Upper lobe of right lung (tissue), 1 donor: ENCODE measurements around the gene ACSF2. TPM values are rescaled to one million over a fixed set of nuclear protein-coding genes. Genes with fewer than 3 reads are reported as not detected.

ENCODE experiments used
- ATAC-seq: fragments of 200-7000 bp; cut with Tn5 transposase; one replicate; pipeline ENCODE4 v1.9.1; 2020; ENCODE audit warnings: mild to moderate bottlenecking, moderate library complexity
- DNase-seq: peaks from one replicate; pipeline ENCODE4 v3.0.0-alpha.2; 2020
- H3K27ac ChIP-seq: fragments of 200-600 bp; one replicate; pipeline ENCODE4 v1.8.0; 2022
- H3K27me3 ChIP-seq: fragments of 200-600 bp; one replicate; pipeline ENCODE4 v1.8.0; 2022; ENCODE audit warnings: mild to moderate bottlenecking
- H3K36me3 ChIP-seq: fragments of 200-600 bp; one replicate; pipeline ENCODE4 v1.8.0; 2022
- H3K4me1 ChIP-seq: fragments of 200-600 bp; one replicate; pipeline ENCODE4 v1.8.0; 2022
- H3K4me3 ChIP-seq: fragments of 200-600 bp; one replicate; pipeline ENCODE4 v1.8.0; 2022; ENCODE audit warnings: mild to moderate bottlenecking
- H3K9me3 ChIP-seq: fragments of 200-600 bp; one replicate; pipeline ENCODE4 v1.8.0; 2022
- intact Hi-C: fragments of 100-400 bp; cut with DNase I; formaldehyde crosslinking; loops from one replicate; pipeline ENCODE4 v1.11.0; 2022
- total RNA-seq: library from RNA; stranded (reverse); fragmentation: NEBNext Ultra II Directional; extraction: Animal tissue kit (Norgen Biotek cat#: 25700); gene quantifications from one replicate; pipeline ENCODE4 v1.2.1, GENCODE V29; 2021
- TF ChIP-seq, protein P1 (sequence below): fragments of 200-600 bp; IDR thresholded peaks from one replicate; pipeline ENCODE4 v1.8.0; 2022; ENCODE audit warnings: antibody characterized with exemption
- donor health status: DM: no; HTN: yes; CAD: no; lungs with severe emphysema.

ACSF2 gene
- total RNA-seq, 1 donor from 2014 or later: 73.9 TPM

DNA sequence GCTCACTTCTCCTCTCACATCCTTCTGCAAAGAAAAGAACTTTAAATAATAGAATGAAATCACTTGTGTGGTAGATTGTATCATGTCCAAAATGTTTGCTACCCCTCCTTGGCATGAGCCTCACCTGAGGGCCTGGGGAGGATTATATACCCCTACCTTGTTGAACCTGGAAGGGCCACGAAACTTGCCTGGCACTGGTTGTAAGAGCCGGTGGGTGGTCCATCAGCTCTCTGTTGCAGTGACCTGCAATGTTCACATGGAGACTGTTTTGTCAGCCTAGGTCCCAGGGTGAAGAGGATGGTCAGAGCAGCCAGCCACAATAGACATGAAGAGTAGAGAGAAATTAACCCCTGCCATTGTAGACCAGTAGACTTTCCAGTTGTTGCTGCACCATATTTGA is 62.9 kb downstream of the ACSF2 start:
- no peak overlapping the region for H3K4me3 ChIP-seq
- no peaks in the 10 kb centered on the region for H3K4me1 ChIP-seq
- no peak for ATAC-seq
- H3K36me3 ChIP-seq: peaks cover 19% of the 10 kb centered on the region
- no peak for DNase-seq
- no peaks in the 10 kb centered on the region for H3K9me3 ChIP-seq
- TF ChIP-seq, protein P1, sequence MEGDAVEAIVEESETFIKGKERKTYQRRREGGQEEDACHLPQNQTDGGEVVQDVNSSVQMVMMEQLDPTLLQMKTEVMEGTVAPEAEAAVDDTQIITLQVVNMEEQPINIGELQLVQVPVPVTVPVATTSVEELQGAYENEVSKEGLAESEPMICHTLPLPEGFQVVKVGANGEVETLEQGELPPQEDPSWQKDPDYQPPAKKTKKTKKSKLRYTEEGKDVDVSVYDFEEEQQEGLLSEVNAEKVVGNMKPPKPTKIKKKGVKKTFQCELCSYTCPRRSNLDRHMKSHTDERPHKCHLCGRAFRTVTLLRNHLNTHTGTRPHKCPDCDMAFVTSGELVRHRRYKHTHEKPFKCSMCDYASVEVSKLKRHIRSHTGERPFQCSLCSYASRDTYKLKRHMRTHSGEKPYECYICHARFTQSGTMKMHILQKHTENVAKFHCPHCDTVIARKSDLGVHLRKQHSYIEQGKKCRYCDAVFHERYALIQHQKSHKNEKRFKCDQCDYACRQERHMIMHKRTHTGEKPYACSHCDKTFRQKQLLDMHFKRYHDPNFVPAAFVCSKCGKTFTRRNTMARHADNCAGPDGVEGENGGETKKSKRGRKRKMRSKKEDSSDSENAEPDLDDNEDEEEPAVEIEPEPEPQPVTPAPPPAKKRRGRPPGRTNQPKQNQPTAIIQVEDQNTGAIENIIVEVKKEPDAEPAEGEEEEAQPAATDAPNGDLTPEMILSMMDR: no peak
- H3K27ac ChIP-seq: no peak overlapping the region
- no peaks in the 10 kb centered on the region for H3K27me3 ChIP-seq
- intact Hi-C loops: no loop called here

DNA sequence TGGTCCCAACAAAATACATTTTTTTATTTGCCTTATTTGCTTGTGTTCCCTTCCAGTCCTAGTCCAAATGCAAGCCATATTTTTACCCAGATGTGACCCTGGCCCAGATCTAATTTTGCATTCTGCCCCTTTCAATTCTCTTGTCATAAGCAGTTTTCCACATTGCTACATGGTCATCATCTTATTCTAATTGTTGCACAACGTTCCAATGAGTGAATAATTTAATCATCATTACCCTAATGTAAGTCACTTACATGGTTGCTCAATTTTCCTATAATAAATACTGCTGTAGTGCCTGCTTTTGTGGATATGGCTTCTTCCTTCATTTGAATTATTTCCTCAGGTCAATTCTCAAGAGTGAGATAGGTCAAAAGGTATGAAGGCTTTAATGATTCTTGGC is 65.5 kb downstream of the ACSF2 start:
- TF ChIP-seq, protein P1: no peak
- Histone ChIP-seq H3K27ac (no peak overlapping the region), H3K4me3 (no peak overlapping the region), H3K36me3 (no peaks in the 10 kb centered on the region), H3K4me1 (no peaks in the 10 kb centered on the region), H3K9me3 (no peaks in the 10 kb centered on the region), H3K27me3 (no peaks in the 10 kb centered on the region)
- intact Hi-C loops: no loop called here
- ATAC-seq (no peak), DNase-seq (no peak)

DNA sequence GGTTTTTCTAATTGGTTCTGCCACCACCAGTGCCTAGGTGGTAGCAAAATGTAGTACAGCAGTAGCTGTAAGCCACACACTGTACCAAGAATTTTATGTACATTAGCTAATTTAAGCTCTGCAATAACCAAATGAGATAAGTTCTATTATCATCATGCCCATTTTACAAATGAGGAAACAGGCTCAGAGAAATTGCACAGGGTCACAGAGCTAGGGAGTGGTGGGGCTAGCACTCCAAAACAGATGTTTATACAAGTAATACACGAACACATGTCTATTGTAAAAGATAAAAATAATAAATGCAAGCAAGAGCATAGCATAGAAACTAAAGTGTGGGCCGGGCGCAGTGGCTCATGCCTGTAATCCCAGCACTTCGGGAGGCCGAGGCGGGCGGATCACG is 66.2 kb downstream of the ACSF2 start:
- Histone ChIP-seq H3K27me3 (no peaks in the 10 kb centered on the region), H3K36me3 (no peaks in the 10 kb centered on the region), H3K9me3 (no peaks in the 10 kb centered on the region), H3K4me3 (no peak overlapping the region), H3K27ac (no peak overlapping the region), H3K4me1 (no peaks in the 10 kb centered on the region)
- intact Hi-C loops: no loop called here
- DNase-seq (no peak), ATAC-seq (no peak)
- TF ChIP-seq, protein P1: no peak

DNA sequence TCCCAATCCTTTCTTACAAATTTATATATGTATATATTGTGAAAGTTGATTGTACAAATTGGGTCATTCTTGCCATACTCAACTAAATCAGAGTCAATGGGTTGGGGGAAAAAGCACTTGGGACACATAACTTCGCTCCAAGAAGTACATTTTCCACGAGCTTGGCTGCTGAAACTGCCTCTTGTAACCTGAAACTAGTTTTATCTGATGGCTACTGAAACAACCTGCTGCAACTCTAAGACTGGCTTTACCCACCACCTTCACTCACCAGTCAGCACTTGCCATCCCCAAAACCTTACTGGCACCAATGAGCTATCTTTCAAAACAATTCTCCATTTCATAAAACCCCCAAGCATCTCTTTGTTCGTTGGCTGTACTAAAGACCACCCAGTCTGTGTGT is 67.7 kb downstream of the ACSF2 start:
- ATAC-seq (no peak), DNase-seq (no peak)
- H3K27ac ChIP-seq: no peak overlapping the region
- no peak overlapping the region for H3K4me3 ChIP-seq
- H3K27me3 ChIP-seq: no peaks in the 10 kb centered on the region
- no peaks in the 10 kb centered on the region for H3K4me1 ChIP-seq
- no peaks in the 10 kb centered on the region for H3K36me3 ChIP-seq
- intact Hi-C loops: no loop called here
- TF ChIP-seq, protein P1: no peak
- no peaks in the 10 kb centered on the region for H3K9me3 ChIP-seq

DNA sequence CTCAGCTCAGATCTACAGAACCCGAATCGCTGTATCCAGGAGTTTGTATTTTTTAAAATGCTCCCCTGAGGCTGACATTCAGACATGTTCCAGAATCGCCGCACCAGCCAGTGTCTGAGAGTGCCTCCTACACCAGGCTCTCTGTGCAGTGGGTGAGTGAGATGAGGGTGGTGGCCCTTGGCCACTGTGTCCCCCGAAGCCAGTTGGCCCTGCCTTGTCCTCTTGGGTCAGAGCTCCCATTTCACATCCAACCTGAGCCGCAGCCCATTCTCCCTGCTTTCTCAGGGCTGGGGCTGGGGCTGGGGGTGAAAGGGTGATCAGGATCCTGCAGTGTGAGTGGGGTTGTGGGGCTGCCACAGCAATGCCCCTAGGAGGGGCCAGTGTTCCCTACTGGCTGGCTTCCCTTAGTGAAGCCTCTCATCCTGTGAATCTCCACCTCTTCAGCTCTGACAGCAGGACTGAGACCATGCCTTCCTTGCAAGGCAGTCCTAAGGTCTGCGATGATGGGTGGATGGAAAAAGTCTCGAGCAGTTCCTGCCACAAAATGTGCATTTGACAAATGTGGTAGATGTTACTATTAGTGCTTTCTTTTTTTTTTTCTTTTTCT is 69.3 kb downstream of the ACSF2 start:
- no peak for ATAC-seq
- TF ChIP-seq, protein P1: no peak
- DNase-seq: no peak

DNA sequence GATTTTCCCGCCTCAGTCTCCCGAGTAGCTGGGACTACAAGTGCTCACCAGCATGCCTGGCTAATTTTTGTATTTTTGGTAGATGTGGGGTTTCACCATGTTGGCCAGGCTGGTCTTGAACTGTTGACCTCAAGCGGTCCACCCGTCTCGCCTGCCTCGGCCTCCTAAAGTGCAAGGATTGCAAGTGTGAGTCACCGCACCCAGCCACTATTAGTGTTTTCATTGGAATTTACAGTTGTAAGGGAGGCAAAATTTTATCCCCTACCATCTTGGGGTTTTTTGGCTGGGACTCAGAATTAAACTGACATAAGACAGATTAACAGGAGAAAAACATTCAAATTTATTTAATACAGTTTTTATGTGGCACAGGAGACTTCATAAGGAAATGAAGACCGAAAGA is 69.9 kb downstream of the ACSF2 start:
- no peaks in the 10 kb centered on the region for H3K4me1 ChIP-seq
- no peaks in the 10 kb centered on the region for H3K9me3 ChIP-seq
- no peak overlapping the region for H3K27ac ChIP-seq
- no peak overlapping the region for H3K4me3 ChIP-seq
- TF ChIP-seq, protein P1: no peak
- no peak for DNase-seq
- intact Hi-C loops: no loop called here
- ATAC-seq: no peak
- no peaks in the 10 kb centered on the region for H3K27me3 ChIP-seq
- no peaks in the 10 kb centered on the region for H3K36me3 ChIP-seq

More for the DNA sequence above, 69.3 kb downstream of the ACSF2 start:
- Histone ChIP-seq H3K4me1 (no peaks in the 10 kb centered on the region), H3K27me3 (no peaks in the 10 kb centered on the region), H3K27ac (no peak overlapping the region), H3K4me3 (no peak overlapping the region), H3K36me3 (no peaks in the 10 kb centered on the region), H3K9me3 (no peaks in the 10 kb centered on the region)
- intact Hi-C loops: no loop called here
